ENCODE measurements around the gene VAV2. TPM values are rescaled to one million over a fixed set of nuclear protein-coding genes. Genes with fewer than 3 reads are reported as not detected.

Gene VAV2
- total RNA-seq, 4 donors from 2014 or later = 15.0 to 25.7 (median 20.5) TPM

DNA sequence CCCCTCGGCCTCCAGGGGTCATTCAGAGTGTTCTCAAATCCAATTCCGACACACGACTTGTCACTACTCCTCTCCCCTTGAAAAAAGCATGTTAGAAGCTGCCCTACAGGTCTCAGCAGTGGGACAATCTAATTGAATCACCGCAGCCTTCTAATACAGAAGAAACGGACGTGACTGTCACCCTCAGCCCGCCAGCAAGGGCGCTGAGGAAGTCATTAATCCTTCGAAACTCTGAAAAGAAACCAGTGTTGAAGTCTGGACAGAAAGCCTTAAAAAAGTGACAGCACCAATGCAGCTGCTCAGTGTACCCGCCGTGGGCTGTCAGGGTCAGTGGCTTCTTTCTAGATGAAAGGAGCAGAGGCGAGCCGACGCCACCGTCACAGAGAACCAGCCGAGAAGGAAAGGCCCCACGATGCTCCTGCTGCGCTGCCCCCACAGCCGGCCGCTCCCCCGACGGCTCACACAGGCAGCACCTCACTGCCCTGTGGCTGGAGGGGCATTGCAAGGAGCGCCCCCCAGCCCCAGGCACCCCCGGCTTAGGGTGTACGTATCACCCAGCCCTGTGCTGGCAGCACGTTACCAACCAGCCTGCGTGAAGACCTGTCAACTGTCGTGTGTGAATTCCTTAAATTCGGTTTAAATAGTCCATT lies 38.8 kb upstream of the VAV2 start:
- DNase-seq = no peak
- Histone ChIP-seq H3K27me3 (no peaks in the 10 kb centered on the region), H3K36me3 (peaks cover 42 to 44% of the 10 kb centered on the region in 2 donors), H3K27ac (no peak overlapping the region), H3K9me3 (no peaks in the 10 kb centered on the region), H3K4me1 (peaks cover 5 to 7% of the 10 kb centered on the region in 2 donors), H3K4me3 (replicated peaks in 1 of 3) (no peak overlapping the region)
- intact Hi-C loops (cut with DNase I) = no loop called here
- TF ChIP-seq, protein P1, sequence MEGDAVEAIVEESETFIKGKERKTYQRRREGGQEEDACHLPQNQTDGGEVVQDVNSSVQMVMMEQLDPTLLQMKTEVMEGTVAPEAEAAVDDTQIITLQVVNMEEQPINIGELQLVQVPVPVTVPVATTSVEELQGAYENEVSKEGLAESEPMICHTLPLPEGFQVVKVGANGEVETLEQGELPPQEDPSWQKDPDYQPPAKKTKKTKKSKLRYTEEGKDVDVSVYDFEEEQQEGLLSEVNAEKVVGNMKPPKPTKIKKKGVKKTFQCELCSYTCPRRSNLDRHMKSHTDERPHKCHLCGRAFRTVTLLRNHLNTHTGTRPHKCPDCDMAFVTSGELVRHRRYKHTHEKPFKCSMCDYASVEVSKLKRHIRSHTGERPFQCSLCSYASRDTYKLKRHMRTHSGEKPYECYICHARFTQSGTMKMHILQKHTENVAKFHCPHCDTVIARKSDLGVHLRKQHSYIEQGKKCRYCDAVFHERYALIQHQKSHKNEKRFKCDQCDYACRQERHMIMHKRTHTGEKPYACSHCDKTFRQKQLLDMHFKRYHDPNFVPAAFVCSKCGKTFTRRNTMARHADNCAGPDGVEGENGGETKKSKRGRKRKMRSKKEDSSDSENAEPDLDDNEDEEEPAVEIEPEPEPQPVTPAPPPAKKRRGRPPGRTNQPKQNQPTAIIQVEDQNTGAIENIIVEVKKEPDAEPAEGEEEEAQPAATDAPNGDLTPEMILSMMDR (IDR thresholded peaks at IDR 0.05) = no peak
- no peak for TF ChIP-seq POLR2A (IDR thresholded peaks at IDR 0.05)
- 90 to 94% methylated on average over 24 to 27 of the region's 29 CpGs for WGBS, 2 donors

DNA sequence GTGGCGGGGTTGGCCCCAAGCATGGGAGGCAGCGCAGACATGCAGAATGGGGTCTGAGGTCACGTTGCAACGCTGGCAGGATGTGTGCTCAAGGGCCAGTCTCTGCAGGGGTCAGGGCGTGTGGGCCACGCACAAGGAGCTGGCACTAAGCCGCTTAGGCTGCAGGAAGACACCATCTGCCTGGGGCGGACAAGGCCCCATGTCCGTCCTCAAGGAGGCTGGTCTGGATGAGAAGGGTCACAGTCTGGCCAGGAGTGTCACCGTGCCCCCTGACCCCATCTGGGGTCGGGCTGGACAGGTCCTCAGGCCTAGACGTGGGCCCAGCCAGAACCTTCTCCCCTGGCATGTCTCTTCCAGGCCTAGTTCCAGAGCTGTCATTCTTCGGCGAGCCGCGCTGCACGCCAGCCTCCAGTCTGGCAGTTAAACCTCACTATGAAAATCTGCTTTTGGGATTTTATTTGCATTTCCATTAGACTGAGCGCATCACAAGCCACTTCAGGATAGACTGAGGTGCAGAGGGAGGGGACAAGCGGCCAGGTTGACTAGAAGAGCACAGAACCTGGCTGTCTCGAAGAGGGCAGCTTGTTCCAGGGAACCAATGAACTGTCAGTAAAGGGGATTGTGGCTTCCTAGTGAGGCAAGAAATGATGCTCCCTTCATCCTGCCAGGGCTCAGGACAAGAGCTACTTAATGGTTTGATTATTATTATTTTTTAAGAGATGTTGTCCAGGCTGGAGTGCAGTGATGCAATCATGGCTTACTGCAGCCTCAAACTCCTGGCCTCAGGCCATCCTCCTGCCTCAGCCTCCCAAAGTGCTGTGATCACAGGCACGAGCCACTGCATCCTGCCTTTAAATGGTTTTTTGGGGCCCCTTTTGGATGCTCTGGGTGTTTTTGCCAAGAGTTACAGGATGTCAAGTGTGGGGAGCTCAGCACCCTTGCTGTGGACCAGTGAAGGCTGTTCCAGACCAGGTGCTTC lies 37.4 kb upstream of the VAV2 start:
- WGBS, 2 donors = 89 to 93% methylated on average over 7 to 17 of the region's 21 CpGs
- no peak overlapping the region for H3K27ac ChIP-seq
- H3K9me3 ChIP-seq = no peaks in the 10 kb centered on the region
- no peak overlapping the region for H3K4me3 ChIP-seq (replicated peaks in 1 of 3)
- TF ChIP-seq POLR2A (IDR thresholded peaks at IDR 0.05) = no peak
- TF ChIP-seq, protein P1 (IDR thresholded peaks at IDR 0.05) = no peak
- intact Hi-C loops (cut with DNase I) = loop anchor here (5.0 kb wide), 1 partner anchor 38 kb away; the partner anchor contains the start of gene BRD3
- peaks cover 8 to 10% of the 10 kb centered on the region in 2 donors for H3K4me1 ChIP-seq
- no peaks in the 10 kb centered on the region for H3K27me3 ChIP-seq
- peaks cover 28 to 30% of the 10 kb centered on the region in 2 donors for H3K36me3 ChIP-seq
- DNase-seq = no peak

DNA sequence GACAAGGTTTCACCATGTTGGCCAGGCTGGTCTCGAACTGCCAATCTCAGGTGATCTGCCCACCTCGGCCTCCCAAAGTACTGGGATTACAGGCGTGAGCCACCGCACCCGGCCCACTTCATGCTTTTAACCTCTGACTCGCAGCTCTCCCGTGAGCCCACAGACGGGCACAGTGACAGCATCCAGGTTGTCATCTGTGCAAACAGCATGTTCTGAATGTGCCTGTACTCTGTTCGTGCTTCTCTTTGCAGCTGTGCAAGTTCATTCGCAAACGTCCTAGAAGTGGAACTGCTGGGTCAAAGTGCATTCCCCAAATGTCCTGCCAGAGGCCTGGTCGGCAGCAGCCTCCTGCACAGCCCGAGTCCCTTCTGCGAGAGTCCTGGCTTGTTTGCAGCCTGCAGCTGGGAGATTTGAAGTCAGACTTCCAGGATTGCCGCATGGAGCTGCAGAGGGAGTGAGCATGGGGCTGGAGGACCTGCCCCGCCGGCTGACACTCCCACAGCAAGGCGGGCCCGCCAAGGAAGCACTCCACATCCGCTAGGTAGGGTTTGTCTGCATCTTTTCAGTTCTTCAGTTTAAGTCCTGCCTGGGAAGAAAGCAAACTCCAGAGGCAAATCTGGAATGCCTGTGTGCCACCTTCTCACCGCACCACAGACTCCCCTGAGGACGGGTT lies 36.6 kb upstream of the VAV2 start:
- no peaks in the 10 kb centered on the region for H3K27me3 ChIP-seq
- DNase-seq = no peak
- peaks cover 20 to 22% of the 10 kb centered on the region in 2 donors for H3K36me3 ChIP-seq
- intact Hi-C loops (cut with DNase I) = loop anchor here (5.0 kb wide), 1 partner anchor 39 kb away; the partner anchor contains the start of gene BRD3
- H3K4me1 ChIP-seq = peaks cover 8 to 10% of the 10 kb centered on the region in 2 donors
- no peak overlapping the region for H3K4me3 ChIP-seq (replicated peaks in 1 of 3)
- 91 to 99% methylated on average over 10 to 22 of the region's 22 CpGs for WGBS, 2 donors
- no peak for TF ChIP-seq POLR2A (IDR thresholded peaks at IDR 0.05)
- TF ChIP-seq, protein P1 (IDR thresholded peaks at IDR 0.05) = no peak
- no peak overlapping the region for H3K27ac ChIP-seq
- H3K9me3 ChIP-seq = no peaks in the 10 kb centered on the region

DNA sequence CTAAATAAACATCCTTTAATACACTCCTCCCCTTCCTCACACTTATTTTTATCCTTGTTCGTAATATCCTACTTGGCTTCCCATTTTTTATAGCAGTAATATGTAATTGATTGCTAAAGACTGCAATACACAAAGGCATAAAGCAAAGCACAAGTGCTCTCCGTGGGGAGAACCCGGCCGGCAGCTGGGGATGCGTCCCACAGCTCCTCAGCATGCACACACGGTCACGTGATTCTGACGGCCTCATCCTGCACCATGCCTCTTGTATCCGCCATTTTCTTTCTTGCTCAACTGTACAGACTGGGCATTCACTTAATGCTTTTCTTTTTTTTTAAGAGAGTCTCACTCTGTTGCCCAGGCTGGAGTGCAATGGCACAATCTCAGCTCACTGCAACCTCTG lies 36.0 kb upstream of the VAV2 start:
- 93 to 95% methylated on average over 9 of the region's 9 CpGs for WGBS, 2 donors
- H3K27me3 ChIP-seq = no peaks in the 10 kb centered on the region
- no peak for DNase-seq
- H3K27ac ChIP-seq = no peak overlapping the region
- TF ChIP-seq POLR2A (IDR thresholded peaks at IDR 0.05) = no peak
- TF ChIP-seq, protein P1 (IDR thresholded peaks at IDR 0.05) = no peak
- H3K4me3 ChIP-seq (replicated peaks in 1 of 3) = no peak overlapping the region
- H3K36me3 ChIP-seq = peaks cover 14 to 15% of the 10 kb centered on the region in 2 donors
- H3K4me1 ChIP-seq = peaks cover 8 to 10% of the 10 kb centered on the region in 2 donors
- intact Hi-C loops (cut with DNase I) = loop anchor here (5.0 kb wide), 1 partner anchor 39 kb away; the partner anchor contains the start of gene BRD3
- no peaks in the 10 kb centered on the region for H3K9me3 ChIP-seq
